PC-9 (cell line): Measurements from ENCODE around the gene MFAP1. TPM values are rescaled to one million over a fixed set of nuclear protein-coding genes. Genes with fewer than 3 reads are reported as not detected.

ENCODE experiments used
- BruUV-seq: library from RNA; stranded (reverse); fragments of 400-500 nt; replicated peaks from 2 replicates; lab custom pipeline; 2021; lab: Mats Ljungman, UMichigan
- CTCF ChIA-PET: fragments of 300-600 bp; sonication (Branson Sonifier 250); formaldehyde crosslinking; loops from one replicate; lab custom pipeline; 2022; ENCODE audit warnings: antibody characterized with exemption; lab: Charles Lee
- POLR2A ChIA-PET: fragments of 300-600 bp; sonication (Branson Sonifier 250); formaldehyde crosslinking; loops from one replicate; lab custom pipeline; 2022; ENCODE audit warnings: antibody characterized with exemption; ENCODE audit not compliant: unreplicated experiment; lab: Charles Lee
- DNase-seq, 2 experiments: peaks; one replicate each; pipeline versions ENCODE4 v3.0.0 to v3.0.0-alpha.2; 2015 to 2022; ENCODE audit warnings: mixed read lengths in 1 of 2
- H2AFZ ChIP-seq: fragments of 200-600 bp; sonication (generic); 2 replicates; pipeline ENCODE4 v1.8.1; 2017; ENCODE audit warnings: antibody characterized with exemption
- H3F3A ChIP-seq: fragments of 200-600 bp; sonication (generic); 2 replicates; pipeline ENCODE4 v1.8.1; 2017; ENCODE audit warnings: antibody characterized with exemption, mild to moderate bottlenecking, low read depth; ENCODE audit not compliant: insufficient read depth
- H3K27ac ChIP-seq: fragments of 200-600 bp; sonication (generic); 2 replicates; pipeline ENCODE4 v1.6.1; 2016; ENCODE audit warnings: mixed run types
- H3K27me3 ChIP-seq: fragments of 200-600 bp; sonication (generic); 2 replicates; pipeline ENCODE4 v1.6.1; 2016; ENCODE audit warnings: low read depth, mixed run types; ENCODE audit not compliant: insufficient read depth
- H3K36me3 ChIP-seq: fragments of 200-600 bp; sonication (generic); 2 replicates; pipeline ENCODE4 v1.6.1; 2016; ENCODE audit warnings: low read depth, mixed run types
- H3K4me1 ChIP-seq: fragments of 200-600 bp; sonication (generic); replicated peaks from 2 replicates; pipeline ENCODE4 v1.6.1; 2016; ENCODE audit warnings: mixed run types; ENCODE audit not compliant: insufficient read depth
- H3K4me2 ChIP-seq: fragments of 200-600 bp; sonication (generic); 2 replicates; pipeline ENCODE4 v1.6.1; 2017; ENCODE audit warnings: mixed run types
- H3K4me3 ChIP-seq: fragments of 200-600 bp; sonication (generic); 2 replicates; pipeline ENCODE4 v1.6.1; 2016; ENCODE audit warnings: mixed run types
- H3K79me2 ChIP-seq: fragments of 200-600 bp; sonication (generic); 2 replicates; pipeline ENCODE4 v1.6.1; 2017; ENCODE audit warnings: low read depth, mixed run types
- H3K9me2 ChIP-seq: fragments of 200-600 bp; sonication (generic); 2 replicates; pipeline ENCODE4 v1.8.1; 2017; ENCODE audit warnings: mild to moderate bottlenecking; ENCODE audit not compliant: insufficient read depth
- H3K9me3 ChIP-seq: fragments of 200-600 bp; sonication (generic); 2 replicates; pipeline ENCODE4 v1.8.1; 2016; ENCODE audit warnings: low read depth; ENCODE audit not compliant: insufficient read depth
- H4K20me1 ChIP-seq: fragments of 200-600 bp; sonication (generic); 2 replicates; pipeline ENCODE4 v1.8.1; 2017; ENCODE audit not compliant: insufficient read depth
- EZH2 ChIP-seq: fragments of 200-600 bp; sonication (generic); IDR thresholded peaks from 2 replicates; pipeline ENCODE4 v1.8.0; 2017; ENCODE audit warnings: antibody characterized with exemption, low read depth
- intact Hi-C: fragments of 100-400 bp; cut with micrococcal nuclease; formaldehyde crosslinking; loops from one replicate; pipeline ENCODE4 v1.10.0; 2022; ENCODE audit not compliant: unreplicated experiment
- total RNA-seq: library from RNA; stranded (reverse); gene quantifications from 2 replicates; pipeline ENCODE4 v1.2.3, GENCODE V29; 2021
- TF ChIP-seq, protein P1 (sequence below): fragments of 200-600 bp; sonication (generic); conservative IDR thresholded peaks from 2 replicates; pipeline ENCODE4 v1.6.1; 2017; ENCODE audit warnings: mixed run types, antibody characterized with exemption, mild to moderate bottlenecking, moderate library complexity

MFAP1 gene
- total RNA-seq, 1 experiment from 2014 or later = 26.3 TPM

GRCh38 chr15:43779016-43779415 lies 45.5 kb downstream of the MFAP1 start:
- Histone ChIP-seq H3K4me1 (no peaks in the 10 kb centered on the region), H3K9me3 (no peaks in the 10 kb centered on the region), H3K27ac (no peak overlapping the region), H4K20me1 (no peaks in the 10 kb centered on the region), H3K4me3 (no peak overlapping the region), H3K79me2 (no peaks in the 10 kb centered on the region), H3K4me2 (no peak overlapping the region), H3K36me3 (no peaks in the 10 kb centered on the region), H2AFZ (no peak overlapping the region), H3K9me2 (no peaks in the 10 kb centered on the region), H3K27me3 (no peaks in the 10 kb centered on the region), H3F3A (peaks cover 18% of the 10 kb centered on the region)
- TF ChIP-seq, protein P1, sequence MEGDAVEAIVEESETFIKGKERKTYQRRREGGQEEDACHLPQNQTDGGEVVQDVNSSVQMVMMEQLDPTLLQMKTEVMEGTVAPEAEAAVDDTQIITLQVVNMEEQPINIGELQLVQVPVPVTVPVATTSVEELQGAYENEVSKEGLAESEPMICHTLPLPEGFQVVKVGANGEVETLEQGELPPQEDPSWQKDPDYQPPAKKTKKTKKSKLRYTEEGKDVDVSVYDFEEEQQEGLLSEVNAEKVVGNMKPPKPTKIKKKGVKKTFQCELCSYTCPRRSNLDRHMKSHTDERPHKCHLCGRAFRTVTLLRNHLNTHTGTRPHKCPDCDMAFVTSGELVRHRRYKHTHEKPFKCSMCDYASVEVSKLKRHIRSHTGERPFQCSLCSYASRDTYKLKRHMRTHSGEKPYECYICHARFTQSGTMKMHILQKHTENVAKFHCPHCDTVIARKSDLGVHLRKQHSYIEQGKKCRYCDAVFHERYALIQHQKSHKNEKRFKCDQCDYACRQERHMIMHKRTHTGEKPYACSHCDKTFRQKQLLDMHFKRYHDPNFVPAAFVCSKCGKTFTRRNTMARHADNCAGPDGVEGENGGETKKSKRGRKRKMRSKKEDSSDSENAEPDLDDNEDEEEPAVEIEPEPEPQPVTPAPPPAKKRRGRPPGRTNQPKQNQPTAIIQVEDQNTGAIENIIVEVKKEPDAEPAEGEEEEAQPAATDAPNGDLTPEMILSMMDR = no peak
- no peak for TF ChIP-seq EZH2
- BruUV-seq = no TSS peak
- CTCF ChIA-PET = interaction anchor here (0.6 to 1.2 kb wide), 2 partner anchors 12 to 183 kb away, joined by 3 to 6 read pairs; no protein-coding TSS in a partner anchor
- DNase-seq = no peak
- POLR2A ChIA-PET = no interaction called here
- intact Hi-C loops = loop anchor here (10.0 kb wide), 1 partner anchor 46 kb away; the partner anchor contains the start of genes MFAP1 and WDR76

DNA sequence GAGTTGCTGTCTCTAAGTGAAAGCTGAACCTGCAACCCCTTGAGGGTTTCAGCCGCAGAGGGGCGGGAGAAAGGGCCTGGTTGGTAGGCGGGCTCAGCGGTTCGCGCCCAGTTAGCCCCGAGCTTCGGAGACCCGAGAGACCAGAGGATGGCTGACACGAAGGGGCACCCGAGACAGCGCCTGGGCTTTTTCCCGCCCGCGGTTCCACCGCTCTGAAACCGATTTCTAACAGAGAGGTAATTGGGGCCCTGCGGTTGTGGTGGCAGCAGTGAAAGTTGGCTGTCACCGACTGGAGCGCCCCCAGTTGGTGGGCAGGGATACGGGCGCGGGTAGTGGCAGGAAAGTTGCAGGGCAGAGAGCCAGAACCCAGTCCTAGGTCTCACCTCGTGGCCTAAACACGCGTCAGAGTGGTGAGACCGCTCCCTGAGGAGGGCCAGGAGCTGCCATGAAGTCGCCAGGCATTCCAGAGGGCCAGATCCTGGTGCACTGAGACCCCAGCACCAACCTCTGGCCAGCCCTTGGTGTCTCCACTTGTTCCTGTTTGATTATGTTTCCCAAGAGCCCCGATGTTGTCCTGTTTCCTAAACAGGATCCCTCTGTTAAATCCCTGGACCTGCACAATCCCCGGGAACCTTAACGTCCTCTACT lies 47.1 kb downstream of the MFAP1 start:
- peak; percentile 57 to 77 for DNase-seq
- Histone ChIP-seq H3K36me3 (no peaks in the 10 kb centered on the region), H3K9me3 (no peaks in the 10 kb centered on the region), H3K79me2 (no peaks in the 10 kb centered on the region), H3K4me1 (no peaks in the 10 kb centered on the region), H3K4me3 (peak overlapping the region; percentile 86), H3K27ac (peak overlapping the region; percentile 45; the same call in 1 of the 2 replicates), H2AFZ (peak overlapping the region; percentile 97), H3K9me2 (no peaks in the 10 kb centered on the region), H3F3A (peaks cover 23% of the 10 kb centered on the region), H3K4me2 (peak overlapping the region; percentile 92), H3K27me3 (no peaks in the 10 kb centered on the region), H4K20me1 (no peaks in the 10 kb centered on the region)
- TSS peak; percentile 63 for BruUV-seq
- CTCF ChIA-PET = interaction anchor here (0.5 to 3.1 kb wide), 5 partner anchors 27 to 1040 kb away, joined by 3 to 10 read pairs (median 7); partner anchors contain the start of gene CDAN1
- intact Hi-C loops = loop anchor here (2.0 to 10.0 kb wide), 3 partner anchors 23 to 337 kb away; partner anchors contain the start of genes HYPK, MFAP1, SERINC4 and WDR76
- TF ChIP-seq, protein P1 = peak; percentile 77
- TF ChIP-seq EZH2 = no peak
- POLR2A ChIA-PET = interaction anchor here (1.1 kb wide), 1 partner anchor 337 kb away, joined by 3 read pairs; no protein-coding TSS in a partner anchor

GRCh38 chr15:43776718-43777266 lies 47.7 kb downstream of the MFAP1 start, which contains the start of gene ELL3:
TSS of gene ELL3 (minus strand) at chr15:43776966. CDS start at chr15:43776901, 65 bp downstream.
- H3K27me3 ChIP-seq = no peaks in the 10 kb centered on the region
- DNase-seq = peak; percentile 57 to 75
- no peaks in the 10 kb centered on the region for H4K20me1 ChIP-seq
- CTCF ChIA-PET = interaction anchor here (0.5 to 3.1 kb wide), 5 partner anchors 27 to 1040 kb away, joined by 3 to 10 read pairs (median 7); partner anchors contain the start of gene CDAN1
- H2AFZ ChIP-seq = peak within 1 kb of the TSS; percentile 97
- BruUV-seq = no TSS peak
- H3F3A ChIP-seq = peaks cover 28% of the 10 kb centered on the region
- peak within 1 kb of the TSS; percentile 45; the same call in 1 of the 2 replicates for H3K27ac ChIP-seq
- peaks cover 5% of the 10 kb centered on the region; the same call in 1 of the 2 replicates for H3K36me3 ChIP-seq
- H3K4me2 ChIP-seq = peak within 1 kb of the TSS; percentile 92
- no peaks in the 10 kb centered on the region for H3K9me2 ChIP-seq
- no peak for TF ChIP-seq EZH2
- TF ChIP-seq, protein P1 = no peak
- intact Hi-C loops = loop anchor here (2.0 to 10.0 kb wide), 3 partner anchors 24 to 336 kb away; partner anchors contain the start of genes HYPK, MFAP1, SERINC4 and WDR76
- no peaks in the 10 kb centered on the region for H3K9me3 ChIP-seq
- H3K79me2 ChIP-seq = no peaks in the 10 kb centered on the region
- POLR2A ChIA-PET = interaction anchor here (0.5 to 1.1 kb wide), 4 partner anchors 20 to 336 kb away, joined by 3 to 6 read pairs (median 4); partner anchors contain the start of gene MFAP1
- H3K4me1 ChIP-seq = no peaks in the 10 kb centered on the region
- peak within 1 kb of the TSS; percentile 86 for H3K4me3 ChIP-seq
